Measurements from ENCODE around the gene XPO6. TPM values are rescaled to one million over a fixed set of nuclear protein-coding genes. Genes with fewer than 3 reads are reported as not detected.
"Not testable (repeated sequence)": the region's sequence is repeated elsewhere in the genome, so short reads cannot be mapped to it uniquely, and the experiment has no call there.

XPO6 gene
- total RNA-seq, 4 donors from 2014 or later: 45.7 to 104 (median 78.1) TPM

GRCh38 chr16:28237754-28238357, 26.1 kb upstream of the XPO6 start:
- TF ChIP-seq POLR2A (IDR thresholded peaks at IDR 0.05): no peak
- TF ChIP-seq, protein P1, sequence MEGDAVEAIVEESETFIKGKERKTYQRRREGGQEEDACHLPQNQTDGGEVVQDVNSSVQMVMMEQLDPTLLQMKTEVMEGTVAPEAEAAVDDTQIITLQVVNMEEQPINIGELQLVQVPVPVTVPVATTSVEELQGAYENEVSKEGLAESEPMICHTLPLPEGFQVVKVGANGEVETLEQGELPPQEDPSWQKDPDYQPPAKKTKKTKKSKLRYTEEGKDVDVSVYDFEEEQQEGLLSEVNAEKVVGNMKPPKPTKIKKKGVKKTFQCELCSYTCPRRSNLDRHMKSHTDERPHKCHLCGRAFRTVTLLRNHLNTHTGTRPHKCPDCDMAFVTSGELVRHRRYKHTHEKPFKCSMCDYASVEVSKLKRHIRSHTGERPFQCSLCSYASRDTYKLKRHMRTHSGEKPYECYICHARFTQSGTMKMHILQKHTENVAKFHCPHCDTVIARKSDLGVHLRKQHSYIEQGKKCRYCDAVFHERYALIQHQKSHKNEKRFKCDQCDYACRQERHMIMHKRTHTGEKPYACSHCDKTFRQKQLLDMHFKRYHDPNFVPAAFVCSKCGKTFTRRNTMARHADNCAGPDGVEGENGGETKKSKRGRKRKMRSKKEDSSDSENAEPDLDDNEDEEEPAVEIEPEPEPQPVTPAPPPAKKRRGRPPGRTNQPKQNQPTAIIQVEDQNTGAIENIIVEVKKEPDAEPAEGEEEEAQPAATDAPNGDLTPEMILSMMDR (IDR thresholded peaks at IDR 0.05): no peak
- no peak for DNase-seq (ENCODE audit: low spot score in 2 of 2)
- 97 to 100% methylated on average over 3 of the region's 3 CpGs for WGBS, 2 donors
- intact Hi-C loops (cut with DNase I; ENCODE audit: low total_unique reads): no loop called here
- no peak overlapping the region for H3K4me3 ChIP-seq (ENCODE audit: low read depth, poor library complexity, severe bottlenecking)

- WGBS, 2 donors: 77 to 83% methylated on average over 2 of the region's 2 CpGs
- no peak for DNase-seq (ENCODE audit: low spot score in 2 of 2)
- intact Hi-C loops (cut with DNase I; ENCODE audit: low total_unique reads): no loop called here
- no peak overlapping the region for H3K4me3 ChIP-seq (ENCODE audit: low read depth, poor library complexity, severe bottlenecking)
- TF ChIP-seq POLR2A (IDR thresholded peaks at IDR 0.05): no peak
Observed at GRCh38 chr16:28231763-28232162, 20.0 kb upstream of the XPO6 start.

GRCh38 chr16:28223909-28224308, 12.1 kb upstream of the XPO6 start:
- intact Hi-C loops (cut with DNase I; ENCODE audit: low total_unique reads); H3K4me3 ChIP-seq (ENCODE audit: low read depth, poor library complexity, severe bottlenecking); DNase-seq (ENCODE audit: low spot score in 2 of 2): not testable (repeated sequence)
- 92 to 96% methylated on average over 3 of the region's 3 CpGs for WGBS, 2 donors

DNA sequence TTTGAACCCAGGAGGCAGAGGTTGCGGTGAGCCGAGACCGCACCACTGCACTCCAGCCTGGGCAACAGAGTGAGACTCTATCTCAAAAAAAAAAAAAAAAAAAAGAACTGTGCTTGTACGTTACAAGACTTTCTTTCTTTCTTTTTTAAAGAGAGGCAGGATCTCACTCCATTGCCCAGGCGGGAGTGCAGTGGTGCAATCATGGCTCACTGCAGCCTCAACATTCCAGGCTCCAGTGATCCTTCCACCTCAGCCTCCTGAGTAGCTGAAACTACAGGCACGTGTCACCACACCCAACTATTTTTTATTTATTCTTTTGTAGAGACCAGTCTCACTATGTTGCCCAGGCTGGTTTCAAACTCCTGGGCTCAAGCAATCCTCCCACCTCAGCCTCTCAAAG, 8.0 kb upstream of the XPO6 start:
- intact Hi-C loops (cut with DNase I; ENCODE audit: low total_unique reads); H3K4me3 ChIP-seq (ENCODE audit: low read depth, poor library complexity, severe bottlenecking); DNase-seq (ENCODE audit: low spot score in 2 of 2): not testable (repeated sequence)
- WGBS, 2 donors: 90 to 92% methylated on average over 6 of the region's 6 CpGs

GRCh38 chr16:28219282-28219681, 7.5 kb upstream of the XPO6 start:
- DNase-seq (ENCODE audit: low spot score in 2 of 2): no peak
- TF ChIP-seq, protein P1 (IDR thresholded peaks at IDR 0.05): no peak
- TF ChIP-seq POLR2A (IDR thresholded peaks at IDR 0.05): no peak
- H3K4me3 ChIP-seq (ENCODE audit: low read depth, poor library complexity, severe bottlenecking): no peak overlapping the region
- intact Hi-C loops (cut with DNase I; ENCODE audit: low total_unique reads): no loop called here
- 83 to 93% methylated on average over 5 of the region's 5 CpGs for WGBS, 2 donors

DNA sequence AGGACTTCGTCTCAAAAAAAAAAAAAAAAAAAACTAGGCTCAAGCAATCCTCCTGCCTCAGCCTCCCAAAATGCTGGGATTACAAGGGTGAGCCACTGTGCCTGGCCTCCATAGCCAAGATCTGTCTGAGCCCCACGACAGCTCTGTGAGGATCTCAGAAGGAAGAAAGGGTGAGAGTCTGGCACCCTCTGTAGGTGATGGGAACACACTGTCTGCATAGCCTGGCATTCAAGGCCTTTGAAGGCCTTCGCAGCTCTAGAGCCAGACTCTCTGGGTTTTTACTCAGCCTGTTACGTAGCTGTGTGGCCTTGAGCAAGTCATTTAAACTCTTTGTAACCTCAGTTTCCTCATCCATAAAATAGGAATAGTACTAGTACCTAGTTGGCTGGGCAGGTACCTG, 6.3 kb upstream of the XPO6 start:
- no peak overlapping the region for H3K4me3 ChIP-seq (ENCODE audit: low read depth, poor library complexity, severe bottlenecking)
- intact Hi-C loops (cut with DNase I; ENCODE audit: low total_unique reads): no loop called here
- TF ChIP-seq, protein P1 (IDR thresholded peaks at IDR 0.05): no peak
- no peak for TF ChIP-seq POLR2A (IDR thresholded peaks at IDR 0.05)
- no peak for DNase-seq (ENCODE audit: low spot score in 2 of 2)
- WGBS, 2 donors: 73 to 74% methylated on average over 4 of the region's 4 CpGs

GRCh38 chr16:28217326-28217725, 5.6 kb upstream of the XPO6 start:
- TF ChIP-seq, protein P1 (IDR thresholded peaks at IDR 0.05): no peak
- TF ChIP-seq POLR2A (IDR thresholded peaks at IDR 0.05): no peak
- DNase-seq (ENCODE audit: low spot score in 2 of 2): no peak
- intact Hi-C loops (cut with DNase I; ENCODE audit: low total_unique reads): no loop called here
- WGBS, 2 donors: 86 to 90% methylated on average over 4 of the region's 4 CpGs
- no peak overlapping the region for H3K4me3 ChIP-seq (ENCODE audit: low read depth, poor library complexity, severe bottlenecking)
